Dedifferentiated amniotic fluid mesenchymal stem cell (primary cell): ENCODE data around the gene MTRR.
"Not testable (repeated sequence)": the region's sequence is repeated elsewhere in the genome, so short reads cannot be mapped to it uniquely, and the experiment has no call there.

Source experiments
- DNase-seq: peaks from one replicate; pipeline ENCODE4 v3.0.0-alpha.2; 2016; ENCODE audit errors: extremely low spot score

Gene MTRR

DNA sequence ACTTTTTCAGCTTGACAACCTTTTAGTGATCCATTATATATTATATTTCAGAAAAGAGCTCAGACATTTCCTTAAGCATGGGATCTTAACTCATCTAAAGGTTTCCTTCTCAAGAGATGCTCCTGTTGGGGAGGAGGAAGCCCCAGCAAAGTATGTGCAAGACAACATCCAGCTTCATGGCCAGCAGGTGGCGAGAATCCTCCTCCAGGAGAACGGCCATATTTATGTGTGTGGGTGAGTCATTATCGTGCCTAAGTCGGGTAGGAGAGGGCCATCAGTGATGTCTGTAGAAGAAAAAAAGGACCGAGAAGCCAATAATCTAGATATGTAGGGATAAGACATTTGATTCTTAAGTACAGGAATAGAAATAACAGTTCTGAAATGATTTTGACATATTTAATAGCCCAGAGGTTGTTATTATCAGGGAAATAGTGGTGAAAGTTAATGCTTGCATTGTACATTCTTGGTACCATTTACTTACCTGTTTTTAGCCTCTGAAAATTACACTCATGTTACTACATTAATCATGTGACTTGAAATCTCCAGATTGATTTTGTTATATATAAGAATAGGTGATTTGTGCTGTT, 28.2 kb downstream of the MTRR start:
- no peak for DNase-seq

DNA sequence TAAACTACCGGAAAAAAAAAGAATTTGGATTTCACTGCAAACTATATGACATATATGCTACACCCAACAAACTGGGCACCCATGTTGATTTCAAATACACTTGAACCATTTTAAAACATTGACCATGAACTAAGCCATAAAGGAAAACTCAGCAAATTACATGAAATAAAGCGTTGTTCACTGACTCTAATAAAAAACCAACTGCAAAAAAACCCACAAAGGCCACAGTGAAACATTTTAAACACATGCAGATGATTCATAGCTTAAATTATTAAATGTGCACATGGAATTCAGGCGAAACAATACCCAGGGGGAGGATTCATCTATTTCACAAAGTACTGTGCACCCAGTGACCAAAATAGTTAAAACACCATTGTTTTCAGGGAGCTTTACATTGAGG, 33.3 kb downstream of the MTRR start:
- DNase-seq, result no peak

DNA sequence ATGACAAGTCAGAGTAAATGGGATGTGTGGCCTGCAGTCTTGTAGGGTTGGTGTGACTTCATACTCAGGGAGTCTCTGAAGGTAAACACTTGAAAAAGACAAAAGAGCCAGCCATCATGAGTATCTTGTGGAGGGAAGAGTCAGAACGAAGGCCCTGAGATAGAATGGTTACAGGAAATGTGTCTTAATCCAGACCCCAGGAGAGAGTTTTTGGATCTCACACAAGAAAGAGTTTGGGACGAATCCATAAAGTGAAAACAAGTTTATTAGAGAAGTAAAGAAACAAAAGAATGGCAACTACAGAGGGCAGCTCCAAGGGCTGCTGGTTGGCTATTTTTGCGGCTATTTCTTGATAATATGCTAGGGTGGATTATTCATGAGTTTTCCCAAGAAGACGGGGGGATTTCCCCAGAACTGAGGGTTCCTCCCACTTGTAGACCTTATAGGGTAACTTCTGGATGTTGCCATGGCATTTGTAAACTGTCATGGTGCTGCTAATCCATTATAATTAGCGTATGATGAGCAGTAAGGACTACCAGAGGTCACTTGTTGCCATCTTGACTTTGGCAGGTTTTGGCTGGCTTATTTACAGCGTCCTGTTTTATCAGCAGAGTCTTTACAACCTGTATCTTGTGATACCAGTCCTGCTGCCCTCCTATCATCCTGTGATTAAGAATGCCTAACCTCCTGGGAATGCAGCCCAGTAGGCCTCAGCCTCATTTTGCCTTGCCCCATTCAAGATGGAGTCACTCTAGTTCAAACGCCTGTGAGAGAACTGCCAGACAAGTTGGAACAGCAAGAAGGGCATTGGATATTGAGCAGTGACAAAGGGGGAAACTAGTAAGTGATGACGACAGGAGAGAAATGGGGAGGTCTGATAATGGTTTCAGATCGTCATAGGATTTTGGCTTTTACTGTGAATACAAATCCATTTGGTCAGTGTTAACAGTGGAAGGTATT, 34.0 kb downstream of the MTRR start:
- DNase-seq, result no peak

DNA sequence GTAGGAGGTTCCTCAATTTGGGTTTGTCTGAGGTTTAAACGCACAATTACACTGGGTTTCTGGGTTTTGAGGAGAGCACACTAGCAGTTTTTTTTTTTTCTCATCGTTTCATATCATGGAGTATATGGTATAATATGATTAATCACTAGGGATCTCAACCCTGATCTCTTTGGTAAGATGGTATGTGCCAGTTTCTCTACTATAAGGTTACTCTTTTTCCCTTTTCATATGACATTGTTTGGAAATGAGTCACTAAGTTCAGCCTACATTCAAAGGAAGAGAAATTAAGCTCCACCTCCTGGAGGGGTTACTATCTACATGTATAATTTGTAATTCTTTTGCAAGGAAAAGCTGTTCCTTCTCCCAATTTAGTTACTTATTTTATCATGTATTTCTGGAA, 35.2 kb downstream of the MTRR start:
- peak; percentile 24 for DNase-seq

DNA sequence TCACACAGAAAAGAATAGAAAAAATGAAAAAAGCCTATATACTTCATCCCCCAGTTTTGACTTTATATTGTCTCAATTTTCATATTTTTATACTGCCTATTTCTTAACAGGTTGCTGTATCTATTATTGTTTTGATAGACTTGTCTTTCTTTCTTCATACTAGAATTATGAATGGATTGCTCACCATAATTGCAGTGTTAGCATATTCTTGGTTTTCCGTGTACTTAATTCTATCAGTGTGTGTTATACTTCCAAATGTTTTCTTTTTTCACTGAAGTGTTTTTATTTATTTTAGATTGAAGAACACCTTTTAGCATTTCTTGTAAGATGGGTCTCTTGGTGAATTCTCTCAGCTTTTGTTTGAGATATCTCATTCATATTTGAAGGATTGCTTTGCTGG, 38.7 kb downstream of the MTRR start:
- DNase-seq, result no peak

GRCh38 chr5:7908317-7908716, 39.4 kb downstream of the MTRR start:
- DNase-seq, result no peak

- DNase-seq, result no peak
Measured at GRCh38 chr5:7910738-7911428, 41.9 kb downstream of the MTRR start.

GRCh38 chr5:7911429-7911771, 42.5 kb downstream of the MTRR start:
- DNase-seq, result not testable (repeated sequence)

DNA sequence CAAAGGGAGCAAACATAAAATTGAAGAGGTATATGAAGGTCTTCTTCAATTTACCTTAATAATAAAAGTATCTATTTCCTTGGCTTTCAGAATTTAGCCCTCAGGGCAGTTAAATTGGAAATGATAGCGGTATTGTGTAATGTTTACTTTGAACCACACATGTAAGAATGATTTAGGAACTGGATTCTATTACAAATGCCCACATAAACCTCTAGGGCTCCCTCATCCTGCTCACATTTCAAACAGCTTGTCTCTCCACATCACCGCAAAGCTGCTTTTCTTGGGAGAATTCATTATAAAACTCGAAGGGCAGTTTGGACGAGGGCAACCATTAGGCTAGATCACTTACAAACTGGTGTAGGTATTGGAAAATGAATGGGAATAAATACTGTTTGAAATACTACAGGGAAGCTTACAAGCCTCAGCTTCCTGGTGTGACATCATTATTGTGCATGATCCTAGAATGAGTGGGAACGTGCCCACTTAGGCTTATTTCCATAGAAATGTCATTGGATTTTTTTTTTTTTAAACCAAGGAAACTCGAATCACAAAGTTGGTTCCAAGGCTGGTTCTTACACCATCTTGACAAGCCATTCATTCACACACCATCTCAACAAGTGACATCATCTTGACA, 47.3 kb downstream of the MTRR start:
- DNase-seq, result no peak

DNA sequence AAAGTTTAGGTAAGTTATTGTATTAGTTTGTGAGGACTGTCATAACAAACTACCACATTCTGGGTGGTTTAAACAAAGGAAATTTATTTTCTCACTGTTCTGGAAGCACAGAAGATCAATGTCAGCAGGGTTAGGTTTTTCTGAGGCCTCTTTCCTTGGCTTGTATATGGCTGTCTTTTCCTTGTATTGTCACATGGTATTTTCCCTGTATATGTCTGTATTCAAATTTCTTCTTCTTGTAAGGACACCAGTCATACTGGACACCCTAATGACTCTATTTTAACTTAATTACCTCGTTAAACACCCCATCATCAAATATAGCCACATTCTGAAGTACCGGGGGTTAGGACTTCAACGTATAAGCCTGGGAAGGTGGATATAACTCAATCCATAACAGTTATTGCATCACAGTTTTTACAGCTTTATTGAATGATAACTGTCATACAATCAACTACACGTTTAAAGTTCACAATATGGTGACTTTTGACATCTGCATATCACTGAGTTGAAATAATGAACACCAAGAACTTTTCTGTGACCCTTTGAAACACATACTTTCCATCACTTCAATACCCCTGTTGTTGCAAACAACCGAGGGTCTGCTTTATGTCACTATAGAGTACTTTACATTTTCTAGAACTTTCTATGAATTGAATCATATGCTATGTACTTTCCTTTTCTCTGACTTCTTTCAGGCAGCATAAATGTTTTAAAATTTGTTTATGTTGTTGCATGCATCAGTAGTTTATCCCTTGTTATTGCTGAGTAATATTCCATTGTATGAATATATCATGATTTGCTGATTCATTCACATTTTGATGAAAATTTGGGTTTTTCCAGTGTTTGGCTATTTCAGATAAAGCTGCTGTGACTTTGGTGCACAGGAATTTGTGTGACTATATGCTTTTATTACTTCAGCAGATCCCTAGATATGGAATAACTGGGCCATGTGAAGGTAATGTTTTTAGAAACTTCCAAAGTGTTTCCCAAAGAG, 48.5 kb downstream of the MTRR start:
- DNase-seq, result no peak

DNA sequence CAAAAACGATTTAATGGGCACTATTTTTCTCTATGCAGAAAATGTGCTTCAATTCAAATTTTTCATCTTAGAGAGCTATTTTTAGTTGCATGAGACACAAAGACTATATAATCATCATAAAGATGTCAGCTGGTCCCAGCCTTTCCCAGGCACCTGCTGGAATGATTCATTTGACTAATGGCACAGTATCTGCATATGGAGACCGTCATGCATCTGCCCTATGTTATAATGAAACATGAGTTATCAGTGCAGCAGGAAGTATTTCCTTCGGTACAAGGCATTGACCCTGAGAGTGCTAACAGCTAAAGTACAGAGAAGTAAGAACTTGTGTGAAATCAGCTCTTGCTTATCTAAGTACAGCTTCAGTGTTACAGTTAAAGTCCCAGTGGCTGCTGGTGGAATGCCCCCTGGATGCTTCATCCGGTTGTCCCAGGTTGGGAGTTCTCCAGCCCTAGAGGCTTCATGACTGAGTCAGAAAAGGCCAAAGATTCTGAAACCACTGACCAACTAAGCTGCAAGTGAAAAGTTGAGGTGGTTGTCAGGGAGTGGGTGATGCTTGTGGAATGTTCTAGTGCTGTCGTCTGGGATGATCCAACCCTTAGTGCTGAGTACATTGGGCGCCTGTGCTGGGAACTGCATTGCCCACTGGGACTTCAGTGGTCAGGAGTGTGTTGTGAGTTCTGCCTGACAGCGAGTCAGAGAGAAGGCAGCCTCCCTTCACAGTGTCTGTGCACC, 57.2 kb downstream of the MTRR start:
- DNase-seq, result no peak

DNA sequence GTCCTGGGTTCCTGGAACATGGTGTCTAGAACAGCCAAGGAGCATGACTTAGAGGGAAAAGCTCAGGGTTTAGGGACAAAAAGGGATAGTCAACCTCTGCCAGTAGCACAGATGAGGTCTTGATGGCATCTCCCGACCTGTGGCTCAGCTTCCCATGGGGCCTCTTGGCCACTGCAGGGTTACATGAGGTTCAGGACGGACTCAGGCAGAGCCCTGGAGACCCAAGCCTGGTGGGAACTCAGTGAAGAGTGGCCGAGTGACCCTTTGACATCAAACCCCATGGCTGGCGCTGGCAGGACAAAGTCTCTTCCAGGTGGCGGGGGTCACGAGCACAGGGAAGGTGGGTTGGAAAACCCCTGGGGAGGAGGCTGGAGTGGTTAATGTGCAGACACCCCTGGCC, 57.8 kb downstream of the MTRR start:
- no peak for DNase-seq

DNA sequence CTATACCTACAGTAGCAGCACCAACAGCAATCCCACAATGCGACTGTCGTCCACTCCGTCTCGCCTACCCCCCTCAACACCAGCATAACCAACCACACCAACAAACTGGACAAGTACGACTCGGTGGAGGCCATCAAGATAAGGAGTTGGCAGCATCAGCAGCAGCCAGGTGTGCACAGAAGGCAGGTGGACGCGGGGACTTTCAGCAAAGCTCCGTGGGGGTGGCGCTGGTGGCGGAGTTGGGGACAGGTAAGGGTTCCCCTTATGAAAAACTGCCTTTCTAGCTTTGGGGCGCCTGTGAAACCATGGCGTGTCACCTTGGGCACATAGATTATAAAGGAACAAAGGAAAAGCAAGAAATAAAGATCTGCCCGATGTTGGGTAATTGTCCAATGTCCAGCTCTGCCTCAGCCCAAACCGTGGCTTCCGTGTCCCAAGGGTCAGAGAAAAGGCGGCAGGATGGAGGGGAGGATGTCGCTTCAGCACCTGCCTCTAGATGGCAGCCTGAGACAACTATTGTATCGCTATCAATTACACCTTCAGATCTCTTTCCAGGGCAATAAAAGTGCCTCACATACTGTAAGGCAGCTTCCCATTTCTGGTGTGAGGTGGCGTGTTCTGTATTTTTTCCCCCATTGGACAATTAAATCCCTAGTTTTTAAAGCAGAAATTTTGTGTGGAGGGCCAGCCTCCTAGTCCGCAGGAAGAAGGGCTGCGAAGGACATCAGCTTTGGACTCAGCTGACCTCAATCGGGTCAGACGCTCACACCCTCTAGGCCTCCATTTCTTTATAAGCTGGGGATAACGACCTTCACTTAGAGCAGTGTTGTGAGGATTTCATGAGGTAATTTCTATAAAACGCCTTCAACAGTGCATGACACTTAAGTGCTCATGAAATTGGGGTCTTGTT, 58.8 kb downstream of the MTRR start:
- no peak for DNase-seq

DNA sequence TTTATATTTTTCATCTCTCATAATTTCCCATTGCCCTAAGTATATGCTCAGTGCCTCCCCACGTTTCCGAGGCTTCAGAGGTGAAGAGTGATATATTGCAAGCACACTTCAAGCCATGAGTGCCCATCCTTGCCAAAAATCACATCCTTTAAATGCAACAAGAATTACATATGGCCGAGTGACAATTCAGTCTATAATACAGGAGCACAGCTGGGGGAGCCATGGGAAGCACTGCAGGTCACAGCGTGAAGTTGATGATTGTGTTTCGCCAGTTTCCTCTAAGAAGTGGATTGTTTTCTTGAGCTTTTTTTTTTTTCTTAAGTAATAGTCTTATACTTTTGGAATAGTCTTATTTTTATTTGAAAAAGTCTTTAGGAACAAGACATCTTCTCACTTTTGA, 61.1 kb downstream of the MTRR start:
- no peak for DNase-seq

GRCh38 chr5:7941692-7942091, 72.7 kb downstream of the MTRR start:
- no peak for DNase-seq

DNA sequence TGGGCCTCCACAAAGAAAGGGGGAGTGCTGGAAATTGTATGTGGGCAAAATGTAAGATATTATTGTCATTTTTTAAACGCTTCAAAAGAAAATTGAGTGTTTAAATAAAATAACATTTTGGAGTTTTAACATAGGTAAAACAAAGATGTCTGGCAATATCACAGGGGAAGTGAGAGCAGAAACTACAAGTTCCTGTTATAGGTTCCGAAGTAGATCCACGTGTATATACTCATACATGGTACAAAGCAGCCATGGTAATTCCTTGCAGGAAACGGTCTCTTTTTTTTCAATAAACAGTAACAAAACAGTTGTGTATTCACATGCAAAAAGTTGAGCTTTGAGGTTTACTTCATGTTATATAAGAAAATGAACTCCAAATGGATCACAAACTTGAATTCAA, 78.4 kb downstream of the MTRR start:
- DNase-seq, result no peak
